SJSA1 (cell line): ENCODE data around the gene ANKRD36C. TPM values are rescaled to one million over a fixed set of nuclear protein-coding genes. Genes with fewer than 3 reads are reported as not detected.
"Not testable (repeated sequence)": the region's sequence is repeated elsewhere in the genome, so short reads cannot be mapped to it uniquely, and the experiment has no call there.

Source experiments
- DNase-seq, 2 experiments: peaks; one replicate each; pipeline ENCODE4 v3.0.0-alpha.2; 2015 to 2020; ENCODE audit warnings: low spot score in 2 of 2, low read depth in 1 of 2
- H3K27ac ChIP-seq: fragments of 250-450 bp; sonication (Bioruptor Pico); 2 replicates; pipeline ENCODE4 v1.5.1; 2020; ENCODE audit warnings: mild to moderate bottlenecking, moderate library complexity
- H3K27me3 ChIP-seq: fragments of 250-450 bp; sonication (Bioruptor Pico); replicated peaks from 2 replicates; pipeline ENCODE4 v1.5.1; 2020; ENCODE audit warnings: mild to moderate bottlenecking, moderate library complexity
- H3K36me3 ChIP-seq: fragments of 250-450 bp; sonication (Bioruptor Pico); 2 replicates; pipeline ENCODE4 v1.5.1; 2020; ENCODE audit warnings: mild to moderate bottlenecking
- H3K4me1 ChIP-seq: fragments of 250-450 bp; sonication (Bioruptor Pico); replicated peaks from 2 replicates; pipeline ENCODE4 v1.6.1; 2021; ENCODE audit warnings: mild to moderate bottlenecking
- H3K4me3 ChIP-seq: fragments of 250-450 bp; sonication (Bioruptor Pico); 2 replicates; pipeline ENCODE4 v1.5.1; 2020; ENCODE audit warnings: mild to moderate bottlenecking
- H3K9me3 ChIP-seq: fragments of 250-450 bp; sonication (Bioruptor Pico); replicated peaks from 2 replicates; pipeline ENCODE4 v1.5.1; 2020; ENCODE audit warnings: mild to moderate bottlenecking
- total RNA-seq: library from RNA; depleted of rRNA; stranded (reverse); fragments of >200 nt; shearing (Covaris generic); gene quantifications from 2 replicates; pipeline ENCODE4 v1.2.3, GENCODE V29; 2014

The ANKRD36C gene
- total RNA-seq, 1 experiment from 2014 or later: 12.0 TPM

DNA sequence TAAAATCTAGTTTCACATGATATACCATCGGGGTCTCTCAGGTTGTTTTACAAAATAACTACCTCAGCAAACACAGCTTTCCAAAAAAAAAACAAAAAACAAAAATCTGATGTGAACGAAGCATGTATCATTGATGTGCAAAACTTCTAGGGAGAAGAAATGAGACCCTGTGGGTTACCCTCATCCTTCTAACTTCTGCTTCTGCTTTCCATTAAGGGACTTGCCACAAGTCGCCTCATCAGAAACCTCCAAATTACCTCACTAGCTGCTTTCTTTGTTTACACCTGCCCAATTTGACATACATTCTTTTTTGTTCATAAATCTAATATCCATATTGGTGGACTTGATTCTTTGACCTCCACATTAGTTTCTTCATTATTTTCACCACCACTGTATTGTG, 60.9 kb downstream of the ANKRD36C start:
- not testable (repeated sequence) for H3K4me3 ChIP-seq, H3K27ac ChIP-seq, H3K4me1 ChIP-seq, H3K27me3 ChIP-seq, H3K36me3 ChIP-seq, H3K9me3 ChIP-seq, DNase-seq

DNA sequence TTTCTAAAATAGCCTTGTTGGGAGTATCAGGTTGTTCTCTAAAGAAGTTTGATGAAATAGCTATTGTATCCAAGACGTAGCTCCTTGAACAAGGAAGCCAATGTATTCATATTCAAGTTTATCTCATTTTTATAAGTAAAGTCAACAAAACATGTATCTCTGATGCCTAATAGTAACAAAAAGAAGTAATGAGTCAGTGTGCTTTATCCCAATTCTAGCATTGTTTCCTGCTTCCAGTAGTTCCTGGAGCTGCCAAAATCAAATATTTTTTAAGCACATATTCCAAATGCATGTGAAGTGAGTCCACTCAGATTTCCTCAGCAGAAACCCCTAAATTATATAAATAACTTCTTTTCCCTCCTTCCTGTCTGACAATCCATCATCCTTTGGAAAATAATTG, 74.6 kb downstream of the ANKRD36C start:
- not testable (repeated sequence) for H3K9me3 ChIP-seq, H3K4me1 ChIP-seq, H3K4me3 ChIP-seq, H3K27me3 ChIP-seq, H3K36me3 ChIP-seq, DNase-seq, H3K27ac ChIP-seq

DNA sequence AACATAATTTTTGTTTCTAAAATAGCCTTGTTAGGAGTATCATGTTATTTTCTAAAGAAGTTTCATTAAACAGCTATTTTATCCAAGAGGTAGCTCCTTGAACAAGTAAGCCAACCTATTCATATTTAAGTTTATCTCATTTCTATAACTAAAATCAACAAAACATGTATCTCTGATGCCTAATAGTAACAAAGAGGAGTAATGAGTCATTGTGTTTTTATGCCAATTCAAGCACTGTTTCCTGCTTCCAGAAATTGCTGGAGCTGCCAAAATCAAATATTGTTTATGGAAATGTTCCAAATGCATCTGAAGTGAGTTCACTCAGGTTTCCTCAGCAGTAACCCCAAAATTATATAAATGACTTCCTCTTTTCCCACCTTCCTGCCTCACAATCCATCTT, 76.5 kb downstream of the ANKRD36C start:
- H3K36me3 ChIP-seq, H3K4me1 ChIP-seq, DNase-seq, H3K27me3 ChIP-seq, H3K9me3 ChIP-seq, H3K27ac ChIP-seq, H3K4me3 ChIP-seq: not testable (repeated sequence)

DNA sequence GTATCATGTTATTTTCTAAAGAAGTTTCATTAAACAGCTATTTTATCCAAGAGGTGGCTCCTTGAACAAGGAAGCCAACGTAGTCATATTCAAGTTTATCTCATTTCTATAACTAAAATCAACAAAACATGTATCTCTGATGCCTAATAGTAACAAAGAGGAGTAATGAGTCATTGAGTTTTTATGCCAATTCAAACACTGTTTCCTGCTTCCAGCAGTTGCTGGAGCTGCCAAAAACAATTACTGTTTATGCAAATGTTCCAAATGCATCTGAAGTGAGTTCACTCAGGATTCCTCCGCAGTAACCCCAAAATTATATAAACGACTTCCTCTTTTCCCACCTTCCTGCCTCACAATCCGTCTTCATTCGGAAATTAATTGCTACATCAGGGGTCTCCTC, 80.2 kb downstream of the ANKRD36C start:
- H3K27ac ChIP-seq, H3K27me3 ChIP-seq, H3K9me3 ChIP-seq, H3K36me3 ChIP-seq, H3K4me1 ChIP-seq, H3K4me3 ChIP-seq: not testable (repeated sequence)
- DNase-seq: peak in 1 of 2 experiments; percentile 41

DNA sequence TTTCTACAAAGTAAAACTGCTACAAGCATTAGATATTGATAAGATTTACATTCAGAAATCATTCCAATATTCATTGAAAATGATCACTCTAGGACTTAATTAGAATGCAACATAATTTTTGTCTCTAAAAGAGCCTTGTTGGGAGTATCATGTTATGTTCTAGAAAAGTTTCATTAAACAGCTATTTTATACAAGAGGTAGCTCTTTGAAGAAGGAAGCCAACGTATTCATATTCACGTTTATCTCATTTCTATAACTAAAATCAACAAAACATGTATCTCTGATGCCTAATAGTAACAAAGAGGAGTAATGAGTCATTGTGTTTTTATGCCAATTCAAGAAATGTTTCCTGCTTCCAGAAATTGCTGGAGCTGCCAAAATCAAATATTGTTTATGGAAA, 97.2 kb downstream of the ANKRD36C start:
- H3K27ac ChIP-seq, H3K9me3 ChIP-seq, DNase-seq, H3K27me3 ChIP-seq, H3K4me3 ChIP-seq, H3K36me3 ChIP-seq, H3K4me1 ChIP-seq: not testable (repeated sequence)

DNA sequence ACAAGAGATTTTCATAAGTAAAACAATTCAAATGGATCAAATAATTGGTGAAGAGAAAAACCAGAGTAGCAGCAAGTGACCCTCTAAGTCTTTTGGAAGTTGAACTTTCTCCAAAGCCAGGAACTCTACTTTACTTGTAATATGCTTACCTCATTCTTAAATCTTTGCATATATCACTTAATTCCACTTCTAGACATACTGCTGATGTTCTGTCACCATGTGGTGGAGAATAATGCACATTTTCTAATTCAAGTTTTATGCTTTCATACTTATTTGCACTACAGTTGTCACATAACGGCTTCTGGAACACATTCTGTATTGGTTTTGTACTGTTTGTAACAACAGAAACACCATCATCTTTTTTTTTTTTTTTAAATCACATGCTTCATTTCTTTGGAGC, 123.7 kb downstream of the ANKRD36C start:
- not testable (repeated sequence) for DNase-seq, H3K9me3 ChIP-seq, H3K36me3 ChIP-seq, H3K27me3 ChIP-seq, H3K4me1 ChIP-seq, H3K4me3 ChIP-seq, H3K27ac ChIP-seq

DNA sequence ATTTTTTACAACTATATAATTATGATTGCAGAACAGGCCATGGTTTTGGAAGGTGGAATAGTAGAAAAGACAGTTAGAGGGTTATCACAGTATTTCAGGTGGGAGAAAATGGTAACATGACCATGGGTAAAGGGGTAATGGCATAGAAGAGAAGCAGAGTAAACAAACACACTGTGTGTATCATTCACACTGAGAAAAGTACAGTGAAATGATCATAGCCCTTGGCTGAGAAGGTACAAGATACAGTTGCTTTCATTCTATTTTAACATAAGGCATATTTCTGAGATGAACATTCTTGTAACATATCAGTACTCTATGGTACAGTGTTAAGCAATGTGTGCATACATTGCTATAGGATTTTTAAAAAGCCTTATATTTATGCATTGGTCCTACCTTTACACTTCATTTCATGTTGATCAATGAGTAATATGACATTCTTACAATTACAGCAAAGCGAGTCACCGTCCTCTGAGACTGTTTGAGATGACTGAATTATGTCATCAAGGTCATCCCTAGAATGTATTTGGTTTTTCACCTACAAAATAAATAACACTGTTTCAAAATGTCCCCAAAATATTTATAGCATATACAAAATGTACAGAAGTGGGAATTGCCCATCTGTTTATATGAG, 124.5 kb downstream of the ANKRD36C start:
- not testable (repeated sequence) for H3K9me3 ChIP-seq, H3K4me1 ChIP-seq, H3K27me3 ChIP-seq, DNase-seq, H3K27ac ChIP-seq, H3K4me3 ChIP-seq, H3K36me3 ChIP-seq

DNA sequence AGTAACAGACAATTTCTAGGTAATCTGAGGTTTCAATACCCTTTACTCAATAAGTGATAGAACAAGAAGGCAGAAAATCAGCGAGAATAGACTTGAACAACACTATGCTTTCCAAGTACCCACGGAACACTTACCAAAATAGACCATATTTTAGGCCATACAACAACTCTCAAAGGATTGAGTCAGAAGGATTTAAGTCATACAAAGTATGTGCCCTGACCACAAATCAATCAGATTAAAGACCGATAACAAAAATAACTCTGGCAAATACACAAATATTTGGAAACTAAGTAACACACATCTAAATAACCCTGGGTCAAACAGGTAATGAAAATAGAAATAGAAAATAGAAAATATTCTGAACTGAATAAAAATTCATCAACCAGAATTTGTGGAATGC, 129.5 kb downstream of the ANKRD36C start:
- H3K9me3 ChIP-seq, H3K36me3 ChIP-seq, H3K27me3 ChIP-seq, DNase-seq, H3K4me3 ChIP-seq, H3K4me1 ChIP-seq, H3K27ac ChIP-seq: not testable (repeated sequence)

DNA sequence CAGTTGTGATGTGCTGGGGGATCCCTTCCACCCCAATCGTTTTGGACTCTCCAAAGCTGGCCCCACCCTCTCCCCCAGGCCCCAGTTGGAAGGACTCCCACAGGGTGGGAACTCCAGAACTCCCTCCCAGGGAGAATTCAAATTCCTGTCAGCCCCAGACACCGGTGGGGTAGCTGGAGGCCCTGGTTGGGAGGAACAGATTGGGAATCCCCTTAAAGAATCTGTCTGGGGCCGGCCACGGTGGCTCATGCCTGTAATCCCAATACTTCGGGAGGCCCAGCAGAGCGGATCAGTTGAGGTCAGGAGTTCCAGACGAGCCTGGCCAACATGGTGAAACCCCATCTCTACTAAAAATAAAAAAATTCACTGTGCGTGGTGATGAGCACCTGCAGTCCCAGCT, 155.5 kb downstream of the ANKRD36C start:
- Histone ChIP-seq H3K9me3 (no peaks in the 10 kb centered on the region), H3K27ac (no peak overlapping the region), H3K27me3 (no peaks in the 10 kb centered on the region), H3K36me3 (no peaks in the 10 kb centered on the region), H3K4me3 (no peak overlapping the region), H3K4me1 (no peaks in the 10 kb centered on the region)
- DNase-seq: no peak

DNA sequence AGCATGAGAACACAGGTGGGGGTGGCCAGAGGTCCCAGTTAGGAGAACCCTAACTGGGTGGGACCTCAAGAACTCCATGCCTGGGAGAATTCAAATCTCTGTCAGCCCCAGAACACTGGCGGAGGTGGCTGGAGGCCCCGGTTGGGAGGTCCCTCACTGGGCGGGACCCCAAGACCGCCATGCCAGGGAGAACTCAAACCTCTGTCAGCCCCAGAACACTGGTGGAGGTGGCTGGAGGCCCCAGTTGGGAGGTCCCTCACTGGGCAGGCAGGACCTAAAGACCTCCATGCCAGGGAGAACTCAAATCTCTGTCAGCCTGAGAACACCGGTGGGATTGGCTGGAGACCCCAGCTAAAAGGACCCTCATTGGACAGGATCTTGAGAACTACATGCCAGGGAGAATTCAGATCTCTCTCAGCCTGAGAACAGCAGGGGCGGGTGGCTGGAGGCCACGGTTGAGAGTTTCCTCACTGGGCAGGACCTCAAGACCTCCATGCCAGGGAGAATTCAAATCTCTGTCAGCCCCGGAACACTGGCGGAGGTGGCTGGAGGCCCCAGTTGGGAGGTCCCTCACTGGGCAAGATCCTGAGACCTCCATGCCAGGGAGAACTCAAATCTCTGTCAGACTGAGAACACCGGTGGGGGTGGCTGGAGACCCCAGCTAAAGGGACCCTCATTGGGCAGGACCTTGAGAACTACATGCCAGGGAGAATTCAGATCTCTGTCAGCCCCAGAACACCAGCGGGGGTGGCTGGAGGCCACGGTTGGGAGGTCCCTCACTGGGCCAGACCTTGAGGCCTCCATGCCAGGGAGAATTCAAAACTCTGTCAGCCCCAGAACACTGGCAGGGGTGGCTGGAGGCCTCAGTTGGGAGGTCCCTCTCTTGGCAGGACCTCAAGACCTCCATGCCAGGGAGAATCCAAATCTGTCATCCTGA, 157.3 kb downstream of the ANKRD36C start:
- not testable (repeated sequence) for DNase-seq, H3K9me3 ChIP-seq, H3K27ac ChIP-seq, H3K4me3 ChIP-seq, H3K4me1 ChIP-seq, H3K36me3 ChIP-seq, H3K27me3 ChIP-seq

DNA sequence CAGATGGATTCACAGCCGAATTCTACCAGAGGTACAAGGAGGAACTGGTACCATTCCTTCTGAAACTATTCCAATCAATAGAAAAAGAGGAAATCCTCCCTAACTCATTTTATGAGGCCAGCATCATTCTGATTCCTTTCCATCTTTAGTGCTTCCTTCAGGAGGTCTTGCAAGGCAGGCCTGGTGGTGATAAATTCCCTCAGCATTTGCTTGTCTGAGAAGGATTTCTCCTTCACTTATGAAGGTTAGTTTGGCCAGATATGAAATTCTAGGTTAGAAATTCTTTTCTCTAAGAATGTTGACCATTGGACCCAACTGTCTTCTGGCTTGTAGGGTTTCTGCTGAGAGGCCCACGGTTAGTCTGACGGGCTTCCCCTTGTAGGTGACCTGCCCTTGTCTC, 167.4 kb downstream of the ANKRD36C start:
- not testable (repeated sequence) for H3K4me1 ChIP-seq, H3K27ac ChIP-seq, H3K4me3 ChIP-seq, DNase-seq, H3K36me3 ChIP-seq, H3K9me3 ChIP-seq, H3K27me3 ChIP-seq

DNA sequence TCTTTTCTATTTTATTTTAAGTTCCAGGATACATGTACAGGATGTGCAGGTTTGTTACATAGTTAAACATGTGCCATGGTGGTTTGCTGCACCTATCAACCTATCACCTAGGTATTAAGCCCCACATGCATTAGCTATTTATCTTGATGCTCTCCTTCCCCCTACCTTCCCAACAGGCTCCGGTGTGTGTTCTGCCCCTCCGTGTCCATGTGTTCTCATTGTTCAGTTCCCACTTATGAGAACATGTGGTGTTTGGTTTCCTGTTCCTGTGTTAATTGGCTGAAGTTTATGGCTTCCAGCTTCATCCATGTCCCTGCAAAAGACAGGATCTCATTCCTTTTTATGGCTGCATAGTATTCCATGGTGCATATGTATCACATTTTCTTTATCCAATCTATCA, 174.1 kb downstream of the ANKRD36C start:
- not testable (repeated sequence) for H3K27ac ChIP-seq, H3K36me3 ChIP-seq, H3K4me1 ChIP-seq, H3K9me3 ChIP-seq, H3K4me3 ChIP-seq, H3K27me3 ChIP-seq, DNase-seq

DNA sequence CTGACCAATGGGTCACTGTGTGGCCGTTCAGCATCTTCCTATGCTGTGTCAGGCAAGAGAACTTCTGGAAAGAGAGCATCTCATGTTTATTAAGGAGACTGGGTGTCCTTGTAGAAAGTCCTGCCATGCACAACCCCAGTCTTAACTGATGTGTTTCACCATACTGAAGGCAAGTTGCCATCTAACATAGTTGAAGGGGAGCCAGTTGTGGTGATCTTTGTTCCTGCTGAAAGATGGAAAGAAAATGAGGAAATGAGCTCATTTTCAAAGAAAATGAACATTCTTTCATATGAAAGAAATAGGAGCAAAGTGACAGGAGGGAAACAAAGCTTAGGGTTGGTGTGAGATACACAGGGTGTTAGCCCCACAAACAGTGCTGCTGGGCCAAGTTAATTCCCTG, 178.3 kb downstream of the ANKRD36C start:
- not testable (repeated sequence) for DNase-seq, H3K9me3 ChIP-seq, H3K36me3 ChIP-seq, H3K27ac ChIP-seq, H3K4me1 ChIP-seq, H3K4me3 ChIP-seq, H3K27me3 ChIP-seq

DNA sequence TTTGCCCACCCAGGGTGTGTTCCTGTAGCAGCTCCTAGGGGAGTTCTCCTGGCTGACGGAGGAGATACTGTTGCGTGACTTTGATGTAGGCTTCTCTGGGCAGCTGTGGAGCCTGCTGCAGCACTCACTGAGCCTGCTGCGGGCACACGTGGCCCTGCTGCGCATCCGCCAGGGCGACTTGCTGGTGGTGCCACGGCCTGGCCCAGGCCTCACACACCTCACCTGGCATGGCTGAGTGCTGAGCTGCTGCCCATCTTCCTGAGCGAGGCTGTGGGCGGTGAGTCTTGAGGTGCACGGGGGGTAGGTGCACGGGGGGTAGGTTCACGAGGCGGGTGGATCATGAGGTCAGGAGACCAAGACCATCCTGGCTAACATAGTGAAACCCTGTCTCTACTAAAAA, 191.7 kb downstream of the ANKRD36C start:
- Histone ChIP-seq H3K27me3 (no peaks in the 10 kb centered on the region), H3K4me3 (no peak overlapping the region), H3K4me1 (no peaks in the 10 kb centered on the region), H3K9me3 (no peaks in the 10 kb centered on the region), H3K36me3 (no peaks in the 10 kb centered on the region), H3K27ac (no peak overlapping the region)
- DNase-seq: no peak
